ENCODE results near the gene LCN2.
A peak's percentile ranks its signal among the peaks of the same experiment; 100 is the strongest.
"Not testable (repeated sequence)": the region's sequence is repeated elsewhere in the genome, so short reads cannot be mapped to it uniquely, and the experiment has no call there.

Gene LCN2

GRCh38 chr9:128149001-128149701, at the start of gene LCN2:
Gene LCN2 (plus strand): TSS chr9:128149453. CDS start chr9:128149526, 73 bp downstream.
- no peak for DNase-seq

- DNase-seq = no peak
These were observed 49.2 kb upstream of the LCN2 start for GRCh38 chr9:128099932-128100491.

GRCh38 chr9:128100581-128100980, 48.7 kb upstream of the LCN2 start:
- DNase-seq = no peak

DNA sequence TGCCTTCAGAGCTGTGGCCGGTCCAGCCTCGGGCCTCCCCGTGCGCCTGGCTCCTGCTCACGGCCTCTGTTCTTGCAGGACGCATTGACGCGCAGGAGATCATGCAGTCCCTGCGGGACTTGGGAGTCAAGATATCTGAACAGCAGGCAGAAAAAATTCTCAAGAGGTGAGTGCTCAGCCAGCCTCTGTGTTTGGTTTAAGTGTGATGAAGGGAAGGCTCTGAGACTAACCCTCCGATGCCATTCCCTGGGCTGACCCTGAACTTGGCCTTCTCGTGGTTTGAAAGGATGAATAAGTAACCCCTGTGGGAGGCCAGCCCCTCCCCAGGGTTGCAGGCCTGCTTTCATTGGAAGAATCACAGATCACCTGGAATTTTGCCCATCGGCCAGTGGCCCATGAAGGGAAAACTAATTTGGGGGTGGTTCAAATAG, 48.0 kb upstream of the LCN2 start:
- no peak for DNase-seq

DNA sequence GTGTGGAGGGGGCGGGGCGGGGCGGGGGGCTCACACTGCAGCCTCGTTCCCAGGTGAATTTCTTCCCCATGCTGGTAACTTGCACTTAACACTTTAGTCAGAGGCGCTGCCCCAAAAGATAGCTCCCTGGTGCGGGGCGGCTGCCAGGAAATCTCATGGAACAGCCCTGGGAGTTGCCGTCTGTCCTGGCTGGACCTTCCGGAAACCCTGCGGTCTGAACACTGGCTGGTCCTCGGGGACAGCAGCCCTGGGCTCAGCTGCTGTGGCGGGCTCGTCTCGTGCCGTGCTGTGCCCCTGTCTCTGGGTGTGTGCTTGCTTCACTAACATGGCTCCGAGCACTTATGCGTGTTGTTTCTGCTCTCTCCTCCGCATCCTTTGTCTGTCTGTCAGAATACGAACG, 47.6 kb upstream of the LCN2 start:
- DNase-seq = no peak

GRCh38 chr9:128102196-128102595, 47.1 kb upstream of the LCN2 start:
- DNase-seq = no peak

- no peak for DNase-seq
These were observed 46.2 kb upstream of the LCN2 start for GRCh38 chr9:128102861-128103588.

- peak; percentile 69 for DNase-seq
These were observed 45.7 kb upstream of the LCN2 start for GRCh38 chr9:128103589-128103962.

DNA sequence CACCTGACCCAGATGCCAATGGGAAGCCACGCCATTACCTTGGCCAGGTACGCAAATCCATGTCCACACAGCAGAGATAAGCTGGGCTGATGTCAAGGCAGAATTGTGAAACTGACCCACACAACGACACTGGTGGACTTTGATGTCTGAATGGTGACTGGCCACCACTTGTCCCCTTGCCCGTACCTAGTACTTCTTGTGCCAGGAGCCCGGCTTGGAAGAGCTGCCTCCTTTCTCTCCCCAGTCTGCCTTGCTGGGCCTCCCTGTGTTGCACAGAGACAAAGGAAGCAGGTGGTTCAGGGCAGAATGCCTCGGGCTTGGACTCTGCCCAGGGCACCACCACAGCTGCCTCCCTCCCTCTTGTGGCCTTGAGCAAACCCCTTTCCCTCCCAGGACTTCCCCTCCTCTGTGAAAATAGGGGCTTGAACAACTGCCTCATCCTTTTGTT, 45.1 kb upstream of the LCN2 start:
- no peak for DNase-seq

DNA sequence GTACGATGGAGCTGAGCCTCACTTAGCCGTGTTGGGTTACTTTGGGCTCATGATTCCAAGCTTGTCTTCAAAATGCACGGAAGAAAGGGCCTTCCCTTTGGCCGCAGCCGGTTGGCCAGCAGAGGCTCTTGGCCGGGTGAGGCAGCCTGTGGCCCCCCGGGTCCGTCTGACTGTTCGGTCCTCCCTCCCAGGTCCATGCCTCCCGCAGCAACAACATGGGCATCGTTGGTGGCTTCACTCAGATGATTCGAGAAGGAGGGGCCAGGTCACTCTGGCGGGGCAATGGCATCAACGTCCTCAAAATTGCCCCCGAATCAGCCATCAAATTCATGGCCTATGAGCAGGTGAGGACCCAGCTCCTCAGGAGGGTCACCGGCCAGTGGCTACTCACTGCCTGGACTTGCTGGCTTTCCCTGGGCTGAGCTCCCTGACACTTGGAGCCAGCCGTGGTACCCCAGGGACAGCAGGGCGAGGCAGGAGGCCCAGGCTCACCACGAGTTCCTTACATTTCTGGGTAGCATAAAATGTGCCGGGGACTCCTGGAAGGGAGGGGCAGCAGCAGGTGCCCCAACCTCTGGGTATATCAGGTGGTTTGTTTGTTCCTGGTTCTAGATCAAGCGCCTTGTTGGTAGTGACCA, 43.6 kb upstream of the LCN2 start:
- DNase-seq = no peak

GRCh38 chr9:128106181-128106939, 42.9 kb upstream of the LCN2 start:
- DNase-seq = peak; percentile 31

GRCh38 chr9:128106940-128107467, 42.2 kb upstream of the LCN2 start:
- no peak for DNase-seq

DNA sequence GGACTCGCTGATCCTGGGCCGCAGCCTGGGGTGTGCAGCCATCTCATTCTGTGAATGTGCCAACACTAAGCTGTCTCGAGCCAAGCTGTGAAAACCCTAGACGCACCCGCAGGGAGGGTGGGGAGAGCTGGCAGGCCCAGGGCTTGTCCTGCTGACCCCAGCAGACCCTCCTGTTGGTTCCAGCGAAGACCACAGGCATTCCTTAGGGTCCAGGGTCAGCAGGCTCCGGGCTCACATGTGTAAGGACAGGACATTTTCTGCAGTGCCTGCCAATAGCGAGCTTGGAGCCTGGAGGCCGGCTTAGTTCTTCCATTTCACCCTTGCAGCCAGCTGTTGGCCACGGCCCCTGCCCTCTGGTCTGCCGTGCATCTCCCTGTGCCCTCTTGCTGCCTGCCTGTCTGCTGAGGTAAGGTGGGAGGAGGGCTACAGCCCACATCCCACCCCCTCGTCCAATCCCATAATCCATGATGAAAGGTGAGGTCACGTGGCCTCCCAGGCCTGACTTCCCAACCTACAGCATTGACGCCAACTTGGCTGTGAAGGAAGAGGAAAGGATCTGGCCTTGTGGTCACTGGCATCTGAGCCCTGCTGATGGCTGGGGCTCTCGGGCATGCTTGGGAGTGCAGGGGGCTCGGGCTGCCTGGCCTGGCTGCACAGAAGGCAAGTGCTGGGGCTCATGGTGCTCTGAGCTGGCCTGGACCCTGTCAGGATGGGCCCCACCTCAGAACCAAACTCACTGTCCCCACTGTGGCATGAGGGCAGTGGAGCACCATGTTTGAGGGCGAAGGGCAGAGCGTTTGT, 41.6 kb upstream of the LCN2 start:
- DNase-seq = no peak

DNA sequence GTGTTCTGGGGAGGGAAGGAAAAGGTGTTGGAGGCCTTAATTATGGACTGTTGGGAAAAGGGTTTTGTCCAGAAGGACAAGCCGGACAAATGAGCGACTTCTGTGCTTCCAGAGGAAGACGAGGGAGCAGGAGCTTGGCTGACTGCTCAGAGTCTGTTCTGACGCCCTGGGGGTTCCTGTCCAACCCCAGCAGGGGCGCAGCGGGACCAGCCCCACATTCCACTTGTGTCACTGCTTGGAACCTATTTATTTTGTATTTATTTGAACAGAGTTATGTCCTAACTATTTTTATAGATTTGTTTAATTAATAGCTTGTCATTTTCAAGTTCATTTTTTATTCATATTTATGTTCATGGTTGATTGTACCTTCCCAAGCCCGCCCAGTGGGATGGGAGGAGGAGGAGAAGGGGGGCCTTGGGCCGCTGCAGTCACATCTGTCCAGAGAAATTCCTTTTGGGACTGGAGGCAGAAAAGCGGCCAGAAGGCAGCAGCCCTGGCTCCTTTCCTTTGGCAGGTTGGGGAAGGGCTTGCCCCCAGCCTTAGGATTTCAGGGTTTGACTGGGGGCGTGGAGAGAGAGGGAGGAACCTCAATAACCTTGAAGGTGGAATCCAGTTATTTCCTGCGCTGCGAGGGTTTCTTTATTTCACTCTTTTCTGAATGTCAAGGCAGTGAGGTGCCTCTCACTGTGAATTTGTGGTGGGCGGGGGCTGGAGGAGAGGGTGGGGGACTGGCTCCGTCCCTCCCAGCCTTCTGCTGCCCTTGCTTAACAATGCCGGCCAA, 40.8 kb upstream of the LCN2 start:
- DNase-seq = no peak

DNA sequence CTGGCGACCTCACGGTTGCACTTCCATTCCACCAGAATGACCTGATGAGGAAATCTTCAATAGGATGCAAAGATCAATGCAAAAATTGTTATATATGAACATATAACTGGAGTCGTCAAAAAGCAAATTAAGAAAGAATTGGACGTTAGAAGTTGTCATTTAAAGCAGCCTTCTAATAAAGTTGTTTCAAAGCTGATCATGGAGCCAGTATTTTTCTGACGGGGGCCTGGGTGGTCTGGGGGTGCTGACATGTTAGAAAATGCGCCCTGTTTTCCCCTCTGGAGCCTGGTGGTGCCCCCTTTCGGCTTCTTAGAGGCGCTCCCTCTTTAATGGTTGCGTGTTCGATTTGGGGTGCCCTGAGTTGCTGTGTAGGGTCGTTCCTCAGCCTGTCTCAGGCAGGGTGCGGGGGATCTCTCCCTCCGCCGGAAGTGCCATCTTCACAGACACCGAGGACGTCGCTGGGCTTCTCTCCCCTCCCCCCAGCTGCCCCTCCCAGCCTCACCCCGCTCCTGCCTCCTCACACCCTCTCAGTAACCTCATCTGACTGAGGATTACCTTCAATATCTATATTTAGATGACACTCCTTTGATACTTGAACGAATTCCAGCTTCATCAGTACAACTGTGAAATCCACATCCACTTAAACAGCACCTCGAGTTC, 40.1 kb upstream of the LCN2 start:
- DNase-seq = no peak

- not testable (repeated sequence) for DNase-seq
These were observed 37.5 kb upstream of the LCN2 start for GRCh38 chr9:128111726-128112125.

- no peak for DNase-seq
These were observed 35.5 kb upstream of the LCN2 start for GRCh38 chr9:128113526-128114325.

DNA sequence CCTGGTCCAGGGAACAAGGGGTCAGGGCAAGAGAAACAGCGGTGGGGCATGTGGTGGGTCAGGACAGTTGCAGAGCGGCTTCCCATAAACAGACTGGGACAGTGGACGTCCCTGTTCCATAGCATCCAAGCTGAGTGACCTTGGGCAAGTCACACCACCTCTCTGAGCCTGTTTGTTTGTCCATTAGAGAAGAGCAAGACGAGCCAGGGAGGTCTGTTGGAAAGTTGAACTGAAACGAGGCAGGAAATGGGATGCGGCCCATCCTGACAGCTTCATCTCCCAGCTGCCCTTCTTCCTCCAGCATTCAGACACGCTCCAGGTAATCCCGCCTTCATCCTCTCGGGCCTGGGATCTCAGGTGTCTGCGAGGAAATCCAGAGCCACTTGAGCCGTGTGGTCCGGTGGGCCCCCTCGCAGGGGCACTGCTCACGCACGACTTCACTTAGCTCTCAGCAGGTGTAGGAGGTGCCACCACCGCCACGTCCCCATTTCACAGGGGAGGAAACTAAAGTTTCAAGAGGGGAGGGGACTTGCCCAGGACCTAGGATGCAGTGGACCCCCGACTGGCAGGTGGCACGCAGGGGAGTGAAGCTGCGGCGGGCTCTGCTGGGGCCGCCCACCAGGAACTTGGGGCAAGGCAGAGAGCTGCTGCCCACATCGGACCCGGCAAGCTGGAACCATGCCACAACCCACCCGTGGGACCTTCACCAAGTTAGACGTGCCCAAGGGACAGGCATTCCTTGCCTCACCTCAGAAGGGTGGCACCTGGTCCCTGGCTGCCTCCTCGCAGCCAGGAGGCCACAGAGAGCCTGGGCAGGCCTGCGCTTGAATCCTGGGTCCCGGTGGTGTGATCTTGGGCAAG, 34.7 kb upstream of the LCN2 start:
- no peak for DNase-seq

Measured in CD4-positive, alpha-beta T cell treated with Interleukin-6 for 4 hours (primary cell).